Measurements from ENCODE around the gene ARFGAP1.

ARFGAP1 gene

GRCh38 chr20:63306673-63307537 lies 34.3 kb downstream of the ARFGAP1 start:
- DNase-seq (ENCODE audit: low read depth in 3 of 3, low spot score in 1 of 3) = no peak

GRCh38 chr20:63307538-63308217 lies 35.1 kb downstream of the ARFGAP1 start:
- no peak for DNase-seq (ENCODE audit: low read depth in 3 of 3, low spot score in 1 of 3)

GRCh38 chr20:63308218-63308911 lies 35.8 kb downstream of the ARFGAP1 start:
- no peak for DNase-seq (ENCODE audit: low read depth in 3 of 3, low spot score in 1 of 3)

- no peak for DNase-seq (ENCODE audit: low read depth in 3 of 3, low spot score in 1 of 3)
Measured at GRCh38 chr20:63309261-63310071, 36.9 kb downstream of the ARFGAP1 start.

- no peak for DNase-seq (ENCODE audit: low read depth in 3 of 3, low spot score in 1 of 3)
Measured at GRCh38 chr20:63310265-63310991, 37.8 kb downstream of the ARFGAP1 start.

- DNase-seq (ENCODE audit: low read depth in 3 of 3, low spot score in 1 of 3) = no peak
Measured at GRCh38 chr20:63311186-63311832, 38.7 kb downstream of the ARFGAP1 start.

GRCh38 chr20:63311833-63312243 lies 39.2 kb downstream of the ARFGAP1 start:
- no peak for DNase-seq (ENCODE audit: low read depth in 3 of 3, low spot score in 1 of 3)

- no peak for DNase-seq (ENCODE audit: low read depth in 3 of 3, low spot score in 1 of 3)
Measured at GRCh38 chr20:63312273-63312672, 39.7 kb downstream of the ARFGAP1 start.

- no peak for DNase-seq (ENCODE audit: low read depth in 3 of 3, low spot score in 1 of 3)
Measured at GRCh38 chr20:63312690-63313348, 40.2 kb downstream of the ARFGAP1 start.

- DNase-seq (ENCODE audit: low read depth in 3 of 3, low spot score in 1 of 3) = no peak
Measured at GRCh38 chr20:63313349-63314014, 40.9 kb downstream of the ARFGAP1 start.

- no peak for DNase-seq (ENCODE audit: low read depth in 3 of 3, low spot score in 1 of 3)
Measured at GRCh38 chr20:63314015-63314471, 41.4 kb downstream of the ARFGAP1 start.

- no peak for DNase-seq (ENCODE audit: low read depth in 3 of 3, low spot score in 1 of 3)
Measured at GRCh38 chr20:63314566-63315239, 42.1 kb downstream of the ARFGAP1 start.

GRCh38 chr20:63315240-63315689 lies 42.7 kb downstream of the ARFGAP1 start:
- DNase-seq (ENCODE audit: low read depth in 3 of 3, low spot score in 1 of 3) = no peak

- DNase-seq (ENCODE audit: low read depth in 3 of 3, low spot score in 1 of 3) = no peak
Measured at GRCh38 chr20:63315731-63316491, 43.3 kb downstream of the ARFGAP1 start.

GRCh38 chr20:63316502-63316921 lies 43.9 kb downstream of the ARFGAP1 start:
- DNase-seq (ENCODE audit: low read depth in 3 of 3, low spot score in 1 of 3) = no peak

- no peak for DNase-seq (ENCODE audit: low read depth in 3 of 3, low spot score in 1 of 3)
Measured at GRCh38 chr20:63317061-63317460, 44.4 kb downstream of the ARFGAP1 start.

GRCh38 chr20:63317601-63318291 lies 45.1 kb downstream of the ARFGAP1 start:
- DNase-seq (ENCODE audit: low read depth in 3 of 3, low spot score in 1 of 3) = no peak

Data from stimulated activated CD4-positive, alpha-beta T cell treated with anti-CD3 and anti-CD28 coated beads, TNF-alpha, amount 100 ng/mL, for 1 hour (primary cell).